Stimulated activated CD8-positive, alpha-beta memory T cell treated with anti-CD3 and anti-CD28 coated beads, Interleukin-7, amount 100 ng/mL, for 24 hours (primary cell): Measurements from ENCODE around the gene SSH2.

Source experiments
- DNase-seq: peaks from one replicate; pipeline ENCODE4 v3.0.0-alpha.2; 2020; ENCODE audit warnings: low read depth

SSH2 gene

GRCh38 chr17:29624586-29624985 is 305.4 kb downstream of the SSH2 start:
- DNase-seq: no peak

- DNase-seq: no peak
These were observed 306.8 kb downstream of the SSH2 start for GRCh38 chr17:29623283-29623647.

GRCh38 chr17:29622337-29623282 is 307.4 kb downstream of the SSH2 start, which contains the start of gene CORO6:
Gene CORO6 (minus strand): TSS chr17:29622912. CDS start chr17:29621421, 1,491 bp downstream.
- DNase-seq: no peak

- DNase-seq: no peak
These were observed 308.3 kb downstream of the SSH2 start for GRCh38 chr17:29621751-29622194.

- no peak for DNase-seq
These were observed 309.1 kb downstream of the SSH2 start for GRCh38 chr17:29620779-29621500.

- no peak for DNase-seq
These were observed 309.8 kb downstream of the SSH2 start for GRCh38 chr17:29620271-29620670.

- DNase-seq: no peak
These were observed 310.8 kb downstream of the SSH2 start for GRCh38 chr17:29619251-29619650.

- no peak for DNase-seq
These were observed 311.6 kb downstream of the SSH2 start for GRCh38 chr17:29618272-29619065.

- DNase-seq: peak; percentile 73
These were observed 312.4 kb downstream of the SSH2 start for GRCh38 chr17:29617481-29618271.

- DNase-seq: peak; percentile 83
These were observed 312.9 kb downstream of the SSH2 start for GRCh38 chr17:29617125-29617480.

GRCh38 chr17:29616300-29617048 is 313.6 kb downstream of the SSH2 start:
- DNase-seq: no peak

GRCh38 chr17:29615492-29616299 is 314.3 kb downstream of the SSH2 start:
- DNase-seq: peak; percentile 59

GRCh38 chr17:29615048-29615385 is 315.0 kb downstream of the SSH2 start:
- DNase-seq: no peak

- DNase-seq: no peak
These were observed 315.5 kb downstream of the SSH2 start for GRCh38 chr17:29614349-29615047.

GRCh38 chr17:29613856-29614255 is 316.2 kb downstream of the SSH2 start:
- DNase-seq: no peak

- peak; percentile 90 for DNase-seq
These were observed 316.6 kb downstream of the SSH2 start for GRCh38 chr17:29613352-29613837.

GRCh38 chr17:29612404-29613280 is 317.4 kb downstream of the SSH2 start:
- DNase-seq: no peak

- DNase-seq: no peak
These were observed 318.0 kb downstream of the SSH2 start for GRCh38 chr17:29612094-29612403.
